Activated CD8-positive, alpha-beta memory T cell treated with anti-CD3 and anti-CD28 coated beads for 1 hour (primary cell): ENCODE measurements around the gene DDX42.

Experiments used
- DNase-seq, 2 donors: peaks; one replicate each; pipeline ENCODE4 v3.0.0-alpha.2; 2020; ENCODE audit warnings: low read depth in 1 of 2; ENCODE audit errors: extremely low read depth in 1 of 2

Gene DDX42

GRCh38 chr17:63820963-63821561 is 47.1 kb downstream of the DDX42 start:
- DNase-seq = no peak

GRCh38 chr17:63821804-63822203 is 47.8 kb downstream of the DDX42 start:
- no peak for DNase-seq

- no peak for DNase-seq
Observed at GRCh38 chr17:63822537-63822936, 48.6 kb downstream of the DDX42 start.

GRCh38 chr17:63823659-63824331 is 49.8 kb downstream of the DDX42 start:
- no peak for DNase-seq

GRCh38 chr17:63824362-63824761 is 50.4 kb downstream of the DDX42 start:
- no peak for DNase-seq

- no peak for DNase-seq
Observed at GRCh38 chr17:63826468-63827001, 52.6 kb downstream of the DDX42 start.

GRCh38 chr17:63827002-63827800 is 53.2 kb downstream of the DDX42 start, which contains the start of the genes FTSJ3 and PSMC5:
TSS of gene FTSJ3 (minus strand) at chr17:63827663. CDS start at chr17:63826902, 761 bp downstream.
TSS of gene PSMC5 (plus strand) at chr17:63827431. CDS start at chr17:63827491, 60 bp downstream.
- peak; percentile 86 to 91 for DNase-seq

GRCh38 chr17:63827801-63828221 is 53.8 kb downstream of the DDX42 start:
- DNase-seq = no peak

- DNase-seq = no peak
Observed at GRCh38 chr17:63828936-63829335, 55.0 kb downstream of the DDX42 start.

GRCh38 chr17:63830278-63830677 is 56.3 kb downstream of the DDX42 start:
- DNase-seq = no peak

- no peak for DNase-seq
Observed at GRCh38 chr17:63830904-63831491, 57.0 kb downstream of the DDX42 start.

GRCh38 chr17:63831505-63831904 is 57.5 kb downstream of the DDX42 start:
- DNase-seq = no peak

- no peak for DNase-seq
Observed at GRCh38 chr17:63832014-63832413, 58.0 kb downstream of the DDX42 start.

GRCh38 chr17:63832455-63832854 is 58.5 kb downstream of the DDX42 start:
- DNase-seq = no peak

- DNase-seq = no peak
Observed at GRCh38 chr17:63833026-63833740, 59.2 kb downstream of the DDX42 start.

- no peak for DNase-seq
Observed at GRCh38 chr17:63833741-63834373, 59.9 kb downstream of the DDX42 start.

GRCh38 chr17:63834431-63835166 is 60.6 kb downstream of the DDX42 start:
- peak in 1 of 2 donors; percentile 31 for DNase-seq

GRCh38 chr17:63835167-63835720 is 61.3 kb downstream of the DDX42 start:
- DNase-seq = no peak

GRCh38 chr17:63836811-63837210 is 62.8 kb downstream of the DDX42 start:
- no peak for DNase-seq
